HG03097 (cell line): ENCODE results near the gene SETD1A.

Experiments used
- ATAC-seq: cut with Tn5 transposase; IDR thresholded peaks from one replicate; pipeline ENCODE4 v1.9.1; 2021; ENCODE audit not compliant: unreplicated experiment, low FRiP score

SETD1A gene

GRCh38 chr16:30996985-30997724 lies 39.6 kb downstream of the SETD1A start:
- ATAC-seq: peak; percentile 73

- ATAC-seq: no peak
Measured at GRCh38 chr16:30997725-30998711, 40.5 kb downstream of the SETD1A start.

- no peak for ATAC-seq
Measured at GRCh38 chr16:30998852-30999761, 41.6 kb downstream of the SETD1A start.

GRCh38 chr16:31000671-31001382 lies 43.3 kb downstream of the SETD1A start:
- no peak for ATAC-seq

GRCh38 chr16:31001507-31002249 lies 44.1 kb downstream of the SETD1A start:
- ATAC-seq: no peak

GRCh38 chr16:31002250-31002700 lies 44.7 kb downstream of the SETD1A start:
- ATAC-seq: no peak

- no peak for ATAC-seq
Measured at GRCh38 chr16:31002862-31003341, 45.3 kb downstream of the SETD1A start.

- ATAC-seq: no peak
Measured at GRCh38 chr16:31003744-31004143, 46.2 kb downstream of the SETD1A start.

- no peak for ATAC-seq
Measured at GRCh38 chr16:31004658-31005057, 47.1 kb downstream of the SETD1A start.

- ATAC-seq: no peak
Measured at GRCh38 chr16:31005350-31006085, 48.0 kb downstream of the SETD1A start.

- no peak for ATAC-seq
Measured at GRCh38 chr16:31006086-31006385, 48.5 kb downstream of the SETD1A start.

- no peak for ATAC-seq
Measured at GRCh38 chr16:31006589-31006988, 49.0 kb downstream of the SETD1A start.

GRCh38 chr16:31007684-31008083 lies 50.1 kb downstream of the SETD1A start:
- ATAC-seq: no peak

GRCh38 chr16:31008149-31008548 lies 50.6 kb downstream of the SETD1A start:
- ATAC-seq: no peak

- no peak for ATAC-seq
Measured at GRCh38 chr16:31008551-31008950, 51.0 kb downstream of the SETD1A start.

GRCh38 chr16:31009120-31009519 lies 51.6 kb downstream of the SETD1A start:
- no peak for ATAC-seq

- no peak for ATAC-seq
Measured at GRCh38 chr16:31009894-31010584, 52.5 kb downstream of the SETD1A start.
